Measurements from ENCODE around the gene COL5A2. TPM values are rescaled to one million over a fixed set of nuclear protein-coding genes. Genes with fewer than 3 reads are reported as not detected.

COL5A2 gene
- total and polyA plus RNA-seq, 8 donors = 11.9 to 468 (median 48.1) TPM

GRCh38 chr2:189111063-189111715, 68.4 kb downstream of the COL5A2 start:
- H3K27ac ChIP-seq = no peak overlapping the region
- no peak overlapping the region for H3K4me3 ChIP-seq
- H3K4me1 ChIP-seq = peaks cover 0 to 12% (median 0%) of the 10 kb centered on the region in 4 donors
- DNase-seq = no peak
- intact Hi-C loops (cut with DNase I; ENCODE audit: low total_unique reads) = no loop called here
- 87 to 95% (median 90%) methylated on average over 2 of the region's 2 CpGs for WGBS, 5 donors
- TF ChIP-seq EP300 (IDR thresholded peaks at IDR 0.05) (no peak), CTCF (IDR thresholded peaks at IDR 0.05) (no peak), POLR2AphosphoS5 (IDR thresholded peaks at IDR 0.05) (no peak), POLR2A (IDR thresholded peaks at IDR 0.05) (no peak)
- no peaks in the 10 kb centered on the region for H3K27me3 ChIP-seq
- no peaks in the 10 kb centered on the region for H3K9me3 ChIP-seq
- peaks cover 0 to 7% (median 3%) of the 10 kb centered on the region in 4 donors for H3K36me3 ChIP-seq

- Histone ChIP-seq H3K36me3 (peaks cover 0 to 7% (median 3%) of the 10 kb centered on the region in 4 donors), H3K27ac (no peak overlapping the region), H3K27me3 (no peaks in the 10 kb centered on the region), H3K4me1 (peaks cover 0 to 3% (median 0%) of the 10 kb centered on the region in 4 donors), H3K9me3 (no peaks in the 10 kb centered on the region), H3K4me3 (no peak overlapping the region)
- no peak for DNase-seq
- intact Hi-C loops (cut with DNase I; ENCODE audit: low total_unique reads) = no loop called here
- no peak for TF ChIP-seq EP300 (IDR thresholded peaks at IDR 0.05)
- no peak for TF ChIP-seq POLR2AphosphoS5 (IDR thresholded peaks at IDR 0.05)
- 33 to 61% (median 39%) methylated on average over 2 of the region's 2 CpGs for WGBS, 5 donors
Measured at GRCh38 chr2:189109921-189110397, 69.6 kb downstream of the COL5A2 start.

GRCh38 chr2:189104934-189105333, 74.6 kb downstream of the COL5A2 start:
- no peak for DNase-seq
- Histone ChIP-seq H3K36me3 (peaks cover 0 to 7% (median 2%) of the 10 kb centered on the region in 4 donors), H3K4me3 (no peak overlapping the region), H3K27me3 (no peaks in the 10 kb centered on the region), H3K27ac (no peak overlapping the region), H3K4me1 (peaks cover 0 to 3% (median 0%) of the 10 kb centered on the region in 4 donors), H3K9me3 (no peaks in the 10 kb centered on the region)
- intact Hi-C loops (cut with DNase I; ENCODE audit: low total_unique reads) = no loop called here
- TF ChIP-seq EP300 (IDR thresholded peaks at IDR 0.05) = no peak
- TF ChIP-seq CTCF (IDR thresholded peaks at IDR 0.05) = no peak
- TF ChIP-seq POLR2A (IDR thresholded peaks at IDR 0.05) = no peak
- TF ChIP-seq POLR2AphosphoS5 (IDR thresholded peaks at IDR 0.05) = no peak
- 47 to 79% (median 73%) methylated on average over 2 of the region's 2 CpGs for whole genome bisulfite sequencing, 5 donors

- intact Hi-C loops (cut with DNase I; ENCODE audit: low total_unique reads) = no loop called here
- H3K36me3 ChIP-seq = no peaks in the 10 kb centered on the region
- TF ChIP-seq POLR2AphosphoS5 (IDR thresholded peaks at IDR 0.05) = no peak
- no peak for TF ChIP-seq POLR2A (IDR thresholded peaks at IDR 0.05)
- no peak for TF ChIP-seq EP300 (IDR thresholded peaks at IDR 0.05)
- TF ChIP-seq CTCF (IDR thresholded peaks at IDR 0.05) = no peak
- H3K9me3 ChIP-seq = no peaks in the 10 kb centered on the region
- no peak for DNase-seq
- H3K27me3 ChIP-seq = no peaks in the 10 kb centered on the region
- WGBS, 5 donors = 80 to 90% (median 85%) methylated on average over 3 of the region's 3 CpGs
- peaks cover 0 to 3% (median 0%) of the 10 kb centered on the region in 4 donors for H3K4me1 ChIP-seq
- H3K4me3 ChIP-seq = no peak overlapping the region
- H3K27ac ChIP-seq = no peak overlapping the region
Measured at GRCh38 chr2:189102735-189103134, 76.8 kb downstream of the COL5A2 start.

- H3K27ac ChIP-seq = no peak overlapping the region
- no peaks in the 10 kb centered on the region for H3K27me3 ChIP-seq
- H3K4me3 ChIP-seq = no peak overlapping the region
- no peaks in the 10 kb centered on the region for H3K36me3 ChIP-seq
- TF ChIP-seq CTCF (IDR thresholded peaks at IDR 0.05) = no peak
- TF ChIP-seq POLR2A (IDR thresholded peaks at IDR 0.05) = no peak
- TF ChIP-seq EP300 (IDR thresholded peaks at IDR 0.05) = no peak
- no peak for TF ChIP-seq POLR2AphosphoS5 (IDR thresholded peaks at IDR 0.05)
- H3K4me1 ChIP-seq = peaks cover 0 to 35% (median 12%) of the 10 kb centered on the region in 4 donors
- no peak for DNase-seq
- WGBS, 5 donors = 30 to 43% (median 41%) methylated on average over 1 of the region's 1 CpG
- H3K9me3 ChIP-seq = no peaks in the 10 kb centered on the region
- intact Hi-C loops (cut with DNase I; ENCODE audit: low total_unique reads) = loop anchor here (10.0 kb wide), 1 partner anchor 307 kb away; no protein-coding TSS in a partner anchor
Measured at GRCh38 chr2:189097934-189098333, 81.6 kb downstream of the COL5A2 start.

Data from stomach (tissue), 9 donors.